ACC112 (cell line): ENCODE results near the gene NINJ1.
A peak's percentile ranks its signal among the peaks of the same experiment; 100 is the strongest.

Experiments
- H2AFZ ChIP-seq: fragments of 200-600 bp; sonication (generic); one replicate; pipeline ENCODE4 v1.6.0; 2017; ENCODE audit warnings: antibody characterized with exemption, low read length; ENCODE audit not compliant: unreplicated experiment
- H3K27ac ChIP-seq: fragments of 200-600 bp; sonication (generic); 2 replicates; pipeline ENCODE4 v1.5.1; 2014; ENCODE audit warnings: low read depth, mild to moderate bottlenecking, antibody characterized with exemption, low read length, moderate library complexity
- H3K27me3 ChIP-seq: fragments of 200-600 bp; sonication (generic); 2 replicates; pipeline ENCODE4 v1.6.1; 2014; ENCODE audit warnings: mild to moderate bottlenecking, antibody characterized with exemption, low read length, moderate library complexity, mixed read lengths; ENCODE audit not compliant: insufficient read depth
- H3K36me3 ChIP-seq: fragments of 200-600 bp; sonication (generic); 2 replicates; pipeline ENCODE4 v1.6.1; 2016; ENCODE audit warnings: mild to moderate bottlenecking, antibody characterized with exemption, low read length, moderate library complexity, mixed read lengths; ENCODE audit not compliant: insufficient read depth
- H3K4me1 ChIP-seq: fragments of 200-600 bp; sonication (generic); one replicate; pipeline ENCODE4 v1.6.1; 2016; ENCODE audit warnings: low read length, mixed read lengths; ENCODE audit not compliant: insufficient read depth, unreplicated experiment, control insufficient read depth
- H3K4me3 ChIP-seq: fragments of 200-600 bp; sonication (generic); 2 replicates; pipeline ENCODE4 v1.5.1; 2014; ENCODE audit warnings: mild to moderate bottlenecking, low read depth, low read length
- H3K79me2 ChIP-seq: fragments of 200-600 bp; sonication (generic); one replicate; pipeline ENCODE4 v1.6.0; 2016; ENCODE audit warnings: low read length; ENCODE audit not compliant: control insufficient read depth, unreplicated experiment, insufficient read depth

The NINJ1 gene

GRCh38 chr9:93098236-93098946 lies 35.7 kb downstream of the NINJ1 start:
- peak overlapping the region; percentile 98 for H3K4me3 ChIP-seq
- no peak overlapping the region for H2AFZ ChIP-seq

GRCh38 chr9:93097511-93098201 lies 36.4 kb downstream of the NINJ1 start:
- peaks cover 45% of the 10 kb centered on the region for H3K4me1 ChIP-seq
- peaks cover 60% of the 10 kb centered on the region for H3K79me2 ChIP-seq
- peak overlapping the region; percentile 74 for H3K27ac ChIP-seq
- no peaks in the 10 kb centered on the region; the same call in 1 of the 2 replicates for H3K36me3 ChIP-seq
- H3K27me3 ChIP-seq: no peaks in the 10 kb centered on the region
- H3K4me3 ChIP-seq: peak overlapping the region; percentile 98
- H2AFZ ChIP-seq: no peak overlapping the region

More at GRCh38 chr9:93098236-93098946, 35.7 kb downstream of the NINJ1 start:
- Histone ChIP-seq H3K4me1 (peaks cover 38% of the 10 kb centered on the region), H3K79me2 (peaks cover 67% of the 10 kb centered on the region), H3K27ac (peak overlapping the region; percentile 74), H3K36me3 (peaks cover 6% of the 10 kb centered on the region), H3K27me3 (no peaks in the 10 kb centered on the region)

- no peaks in the 10 kb centered on the region for H3K36me3 ChIP-seq
- peaks cover 53% of the 10 kb centered on the region for H3K4me1 ChIP-seq
- peak overlapping the region; percentile 98 for H3K4me3 ChIP-seq
- H2AFZ ChIP-seq: no peak overlapping the region
- peaks cover 52% of the 10 kb centered on the region for H3K79me2 ChIP-seq
- H3K27ac ChIP-seq: peak overlapping the region; percentile 12
- no peaks in the 10 kb centered on the region for H3K27me3 ChIP-seq
These were observed 37.2 kb downstream of the NINJ1 start for GRCh38 chr9:93096811-93097382.

- Histone ChIP-seq H3K79me2 (peaks cover 46% of the 10 kb centered on the region), H3K36me3 (no peaks in the 10 kb centered on the region), H3K4me1 (peaks cover 56% of the 10 kb centered on the region), H3K4me3 (peak within 1 kb of the TSS; percentile 98), H3K27ac (peak within 1 kb of the TSS; percentile 79), H3K27me3 (no peaks in the 10 kb centered on the region), H2AFZ (peak within 1 kb of the TSS; percentile 83)
These were observed 37.8 kb downstream of the NINJ1 start, which contains the start of gene CARD19 for GRCh38 chr9:93096131-93096802. Gene CARD19, plus strand, starts transcription at chr9:93096217. Its CDS starts 129 bp downstream, at chr9:93096346.

- Histone ChIP-seq H2AFZ (peak overlapping the region; percentile 83), H3K27ac (peak overlapping the region; percentile 79), H3K79me2 (peaks cover 38% of the 10 kb centered on the region), H3K4me3 (peak overlapping the region; percentile 98), H3K4me1 (peaks cover 56% of the 10 kb centered on the region), H3K27me3 (no peaks in the 10 kb centered on the region), H3K36me3 (no peaks in the 10 kb centered on the region)
These were observed 38.6 kb downstream of the NINJ1 start for GRCh38 chr9:93095205-93096130.

GRCh38 chr9:93094658-93095204 lies 39.3 kb downstream of the NINJ1 start:
- no peaks in the 10 kb centered on the region for H3K36me3 ChIP-seq
- peak overlapping the region; percentile 76 for H3K4me3 ChIP-seq
- H3K4me1 ChIP-seq: peaks cover 54% of the 10 kb centered on the region
- H3K27me3 ChIP-seq: no peaks in the 10 kb centered on the region
- H3K79me2 ChIP-seq: peaks cover 31% of the 10 kb centered on the region
- peak overlapping the region; percentile 79 for H3K27ac ChIP-seq
- H2AFZ ChIP-seq: peak overlapping the region; percentile 83

GRCh38 chr9:93093877-93094657 lies 40.0 kb downstream of the NINJ1 start:
- H3K79me2 ChIP-seq: peaks cover 24% of the 10 kb centered on the region
- no peak overlapping the region for H2AFZ ChIP-seq
- H3K27ac ChIP-seq: no peak overlapping the region
- no peak overlapping the region for H3K4me3 ChIP-seq
- no peaks in the 10 kb centered on the region for H3K36me3 ChIP-seq
- peaks cover 47% of the 10 kb centered on the region for H3K4me1 ChIP-seq
- H3K27me3 ChIP-seq: no peaks in the 10 kb centered on the region

- no peak overlapping the region for H3K4me3 ChIP-seq
- peaks cover 44% of the 10 kb centered on the region for H3K4me1 ChIP-seq
These were observed 40.7 kb downstream of the NINJ1 start for GRCh38 chr9:93093127-93093876.

More at GRCh38 chr9:93093127-93093876, 40.7 kb downstream of the NINJ1 start:
- H3K36me3 ChIP-seq: no peaks in the 10 kb centered on the region
- H2AFZ ChIP-seq: no peak overlapping the region
- no peaks in the 10 kb centered on the region for H3K27me3 ChIP-seq
- peaks cover 23% of the 10 kb centered on the region for H3K79me2 ChIP-seq
- H3K27ac ChIP-seq: peak overlapping the region; percentile 91; the same call in 1 of the 2 replicates
